ENCODE data around the gene WEE2. TPM values are rescaled to one million over a fixed set of nuclear protein-coding genes. Genes with fewer than 3 reads are reported as not detected.

Gene WEE2
- total and polyA plus RNA-seq, 2 donors from 2014 or later = 0.06 to 0.13 TPM

DNA sequence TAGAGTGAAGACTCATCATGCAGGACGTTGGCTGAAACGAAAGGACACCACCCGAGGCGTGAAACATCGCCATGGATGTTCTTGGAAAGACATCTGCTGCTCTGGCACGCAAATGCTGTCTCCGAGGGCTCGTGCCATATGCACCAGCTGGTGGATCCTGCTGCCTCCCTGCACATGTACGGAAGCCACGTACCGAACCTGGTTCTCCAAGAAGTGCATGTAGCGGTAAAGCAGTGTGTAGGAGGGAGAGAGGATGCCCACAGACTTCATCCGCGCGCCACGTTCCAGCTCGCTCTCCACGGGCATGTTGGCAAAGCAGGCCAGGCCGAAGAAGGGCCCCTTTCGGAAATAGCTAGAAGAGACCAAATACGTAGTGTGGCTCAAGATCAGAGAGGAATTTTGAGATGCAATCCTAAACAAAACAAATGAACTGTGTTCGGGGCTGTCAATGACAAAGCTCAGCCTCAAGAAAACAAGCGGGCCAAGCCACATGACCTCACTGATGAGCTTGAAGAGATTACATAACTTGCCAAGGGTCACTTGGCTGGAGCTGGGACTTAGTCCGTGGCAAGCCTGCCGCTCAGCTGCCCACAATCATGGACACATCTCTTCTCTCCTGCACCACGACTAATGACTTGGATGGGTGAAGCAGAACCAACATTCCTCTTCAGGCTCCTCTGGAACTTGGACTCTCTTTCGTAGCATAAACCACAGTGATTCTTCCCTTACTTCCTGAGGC, 22.7 kb upstream of the WEE2 start:
- H3K27ac ChIP-seq (ENCODE audit: low read depth in 2 of 2, low read length in 2 of 2) = peak overlapping the region in 1 of 2 donors; percentile 49
- peaks cover 0 to 8% (median 2%) of the 10 kb centered on the region in 3 donors for H3K36me3 ChIP-seq (ENCODE audit: control insufficient read depth in 2 of 3, insufficient read depth in 3 of 3, low read length in 3 of 3)
- FAIRE-seq = no peak
- TF ChIP-seq, protein P1, sequence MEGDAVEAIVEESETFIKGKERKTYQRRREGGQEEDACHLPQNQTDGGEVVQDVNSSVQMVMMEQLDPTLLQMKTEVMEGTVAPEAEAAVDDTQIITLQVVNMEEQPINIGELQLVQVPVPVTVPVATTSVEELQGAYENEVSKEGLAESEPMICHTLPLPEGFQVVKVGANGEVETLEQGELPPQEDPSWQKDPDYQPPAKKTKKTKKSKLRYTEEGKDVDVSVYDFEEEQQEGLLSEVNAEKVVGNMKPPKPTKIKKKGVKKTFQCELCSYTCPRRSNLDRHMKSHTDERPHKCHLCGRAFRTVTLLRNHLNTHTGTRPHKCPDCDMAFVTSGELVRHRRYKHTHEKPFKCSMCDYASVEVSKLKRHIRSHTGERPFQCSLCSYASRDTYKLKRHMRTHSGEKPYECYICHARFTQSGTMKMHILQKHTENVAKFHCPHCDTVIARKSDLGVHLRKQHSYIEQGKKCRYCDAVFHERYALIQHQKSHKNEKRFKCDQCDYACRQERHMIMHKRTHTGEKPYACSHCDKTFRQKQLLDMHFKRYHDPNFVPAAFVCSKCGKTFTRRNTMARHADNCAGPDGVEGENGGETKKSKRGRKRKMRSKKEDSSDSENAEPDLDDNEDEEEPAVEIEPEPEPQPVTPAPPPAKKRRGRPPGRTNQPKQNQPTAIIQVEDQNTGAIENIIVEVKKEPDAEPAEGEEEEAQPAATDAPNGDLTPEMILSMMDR (IDR thresholded peaks at IDR 0.05; ENCODE audit: borderline replicate concordance, extremely low read depth, insufficient read depth) = no peak
- H3K4me1 ChIP-seq (ENCODE audit: control insufficient read depth in 2 of 3, insufficient read depth in 2 of 3, low read depth in 1 of 3, low read length in 3 of 3) = peaks cover 0 to 12% (median 7%) of the 10 kb centered on the region in 3 donors
- DNase-seq = no peak
- intact Hi-C loops (cut with DNase I) = no loop called here
- H3K9me3 ChIP-seq (ENCODE audit: control insufficient read depth in 2 of 3, insufficient read depth in 1 of 3, low read length in 3 of 3) = no peaks in the 10 kb centered on the region
- H3K27me3 ChIP-seq (ENCODE audit: control insufficient read depth, insufficient read depth, low read length) = no peaks in the 10 kb centered on the region
- no peak overlapping the region for H3K9ac ChIP-seq (ENCODE audit: low read length in 3 of 3)
- peak overlapping the region in 1 of 3 donors; percentile 13 for H3K4me3 ChIP-seq (ENCODE audit: low read length in 3 of 3)

DNA sequence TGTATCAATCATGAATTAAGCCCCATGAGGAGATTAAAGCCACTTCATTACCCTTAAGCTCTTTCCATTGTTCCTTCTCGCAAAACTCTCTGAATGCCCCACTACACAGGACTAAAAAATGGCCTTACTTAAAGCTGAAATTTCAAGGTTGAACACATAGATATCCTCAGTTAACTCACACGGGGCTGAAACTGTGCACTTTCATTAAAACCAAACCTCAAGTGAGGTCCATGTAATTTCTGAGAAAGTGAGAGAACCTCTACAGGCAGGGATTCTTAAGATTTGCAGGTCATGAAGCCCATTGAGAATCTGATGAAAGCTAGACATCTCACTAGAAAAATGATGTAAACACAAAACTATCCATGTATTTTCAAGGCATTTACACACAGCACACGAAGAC, 22.1 kb upstream of the WEE2 start:
- intact Hi-C loops (cut with DNase I) = no loop called here
- FAIRE-seq (no peak), DNase-seq (no peak)
- no peak overlapping the region for H3K9ac ChIP-seq (ENCODE audit: low read length in 3 of 3)
- H3K27ac ChIP-seq (ENCODE audit: low read depth in 2 of 2, low read length in 2 of 2) = peak overlapping the region in 1 of 2 donors; percentile 5
- TF ChIP-seq, protein P1 (IDR thresholded peaks at IDR 0.05; ENCODE audit: borderline replicate concordance, extremely low read depth, insufficient read depth) = no peak
- H3K4me3 ChIP-seq (ENCODE audit: low read length in 3 of 3) = peak overlapping the region in 1 of 3 donors; percentile 13
- H3K36me3 ChIP-seq (ENCODE audit: control insufficient read depth in 2 of 3, insufficient read depth in 3 of 3, low read length in 3 of 3) = peaks cover 0 to 5% (median 2%) of the 10 kb centered on the region in 3 donors
- H3K9me3 ChIP-seq (ENCODE audit: control insufficient read depth in 2 of 3, insufficient read depth in 1 of 3, low read length in 3 of 3) = no peaks in the 10 kb centered on the region
- H3K27me3 ChIP-seq (ENCODE audit: control insufficient read depth, insufficient read depth, low read length) = no peaks in the 10 kb centered on the region
- peaks cover 0 to 12% (median 7%) of the 10 kb centered on the region in 3 donors for H3K4me1 ChIP-seq (ENCODE audit: control insufficient read depth in 2 of 3, insufficient read depth in 2 of 3, low read depth in 1 of 3, low read length in 3 of 3)

DNA sequence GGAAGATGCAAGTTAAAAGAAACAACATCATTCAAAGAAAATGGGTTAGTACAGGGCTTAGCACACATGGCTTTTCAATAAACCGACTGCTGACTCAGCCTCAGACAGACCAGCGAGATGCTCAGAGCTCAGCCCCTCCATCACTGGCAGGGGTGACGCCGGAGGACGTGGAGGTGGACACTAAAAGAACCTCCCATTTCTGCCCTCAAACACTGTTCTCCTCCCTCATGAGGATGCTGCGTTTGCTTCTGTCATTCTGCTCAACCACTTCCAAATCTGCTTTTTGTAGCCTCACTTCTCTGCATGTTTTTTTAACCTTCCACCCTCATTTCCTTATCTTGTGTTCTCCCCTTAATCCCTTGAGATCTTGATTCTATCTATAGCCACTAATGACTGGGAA, 21.5 kb upstream of the WEE2 start:
- no peak for DNase-seq
- Histone ChIP-seq H3K36me3 (ENCODE audit: control insufficient read depth in 2 of 3, insufficient read depth in 3 of 3, low read length in 3 of 3) (peaks cover 0 to 5% (median 2%) of the 10 kb centered on the region in 3 donors), H3K4me1 (ENCODE audit: control insufficient read depth in 2 of 3, insufficient read depth in 2 of 3, low read depth in 1 of 3, low read length in 3 of 3) (peaks cover 0 to 12% (median 7%) of the 10 kb centered on the region in 3 donors)

More for the DNA sequence above, 21.5 kb upstream of the WEE2 start:
- H3K27me3 ChIP-seq (ENCODE audit: control insufficient read depth, insufficient read depth, low read length) = no peaks in the 10 kb centered on the region
- H3K4me3 ChIP-seq (ENCODE audit: low read length in 3 of 3) = no peak overlapping the region
- no peaks in the 10 kb centered on the region for H3K9me3 ChIP-seq (ENCODE audit: control insufficient read depth in 2 of 3, insufficient read depth in 1 of 3, low read length in 3 of 3)
- FAIRE-seq = no peak
- H3K9ac ChIP-seq (ENCODE audit: low read length in 3 of 3) = no peak overlapping the region
- intact Hi-C loops (cut with DNase I) = no loop called here
- TF ChIP-seq, protein P1 (IDR thresholded peaks at IDR 0.05; ENCODE audit: borderline replicate concordance, extremely low read depth, insufficient read depth) = no peak
- no peak overlapping the region for H3K27ac ChIP-seq (ENCODE audit: low read depth in 2 of 2, low read length in 2 of 2)
